BLaER1 treated with 17β-estradiol and CSF1 and Interleukin-3, amounts not matched to agents 10 nM and 100 nM (cell line): ENCODE results near the gene GABBR2.

Source experiments
- H3K27ac ChIP-seq, 11 experiments: shearing (Covaris generic); formaldehyde crosslinking; 2 replicates each; pipeline ENCODE4 v1.8.1; 2022
- H3K27me3 ChIP-seq, 11 experiments: shearing (Covaris generic); formaldehyde crosslinking; 2 replicates each; pipeline ENCODE4 v1.8.1; 2022
- H3K36me3 ChIP-seq, 11 experiments: shearing (Covaris generic); formaldehyde crosslinking; 2 replicates each; pipeline ENCODE4 v1.8.1; 2022
- H3K4me1 ChIP-seq, 10 experiments: shearing (Covaris generic); formaldehyde crosslinking; 2 replicates each; pipeline ENCODE4 v1.8.1; 2022
- H3K4me2 ChIP-seq, 11 experiments: shearing (Covaris generic); formaldehyde crosslinking; 2 replicates each; pipeline ENCODE4 v1.8.1; 2022
- H3K4me3 ChIP-seq, 10 experiments: shearing (Covaris generic); formaldehyde crosslinking; 2 replicates each; pipeline ENCODE4 v1.8.1; 2022
- H3K9ac ChIP-seq, 11 experiments: shearing (Covaris generic); formaldehyde crosslinking; 2 replicates each; pipeline ENCODE4 v1.8.1; 2022
- H3K9me3 ChIP-seq, 11 experiments: shearing (Covaris generic); formaldehyde crosslinking; replicated peaks in 1 of 11; 2 replicates each; pipeline ENCODE4 v1.8.1; 2022
- H4K20me1 ChIP-seq, 11 experiments: shearing (Covaris generic); formaldehyde crosslinking; 2 replicates each; pipeline ENCODE4 v1.8.1; 2022
- Cebpa-rat ChIP-seq, 11 experiments: shearing (Covaris generic); IDR thresholded peaks; 2 replicates each; pipeline ENCODE4 v1.8.1; 2022

Gene GABBR2

DNA sequence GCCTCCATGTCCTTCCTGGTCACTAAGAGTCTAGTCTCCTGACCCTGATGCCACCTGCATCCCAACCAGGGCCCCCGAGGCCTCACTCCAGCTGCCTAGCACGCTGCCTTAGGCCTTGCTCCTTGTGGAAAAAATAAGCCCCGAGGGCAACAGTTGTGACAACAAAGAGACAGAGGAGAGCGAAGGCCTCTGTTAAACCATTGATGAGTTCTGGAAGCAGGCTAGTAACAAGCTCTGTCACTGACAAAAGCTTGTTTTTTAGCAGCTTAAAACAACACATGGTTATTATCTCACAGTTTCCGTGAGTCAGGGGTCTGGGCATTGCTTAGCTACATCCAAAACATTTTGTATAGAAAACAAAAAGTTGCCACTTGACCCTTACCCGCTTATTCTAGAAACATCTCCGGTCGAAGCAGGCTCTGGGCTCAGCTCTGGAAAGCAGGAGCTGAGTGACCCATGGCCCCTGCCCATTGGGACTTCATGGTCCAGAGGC, 405.1 kb downstream of the GABBR2 start:
- H3K4me2 ChIP-seq, result no peak overlapping the region
- H3K9ac ChIP-seq, result no peak overlapping the region
- H3K36me3 ChIP-seq, result no peaks in the 10 kb centered on the region
- no peaks in the 10 kb centered on the region for H3K4me1 ChIP-seq
- H4K20me1 ChIP-seq, result no peaks in the 10 kb centered on the region
- TF ChIP-seq Cebpa-rat (IDR thresholded peaks at IDR 0.05), result no peak
- no peak overlapping the region for H3K27ac ChIP-seq
- H3K4me3 ChIP-seq, result no peak overlapping the region
- no peaks in the 10 kb centered on the region for H3K9me3 ChIP-seq
- H3K27me3 ChIP-seq, result no peaks in the 10 kb centered on the region

DNA sequence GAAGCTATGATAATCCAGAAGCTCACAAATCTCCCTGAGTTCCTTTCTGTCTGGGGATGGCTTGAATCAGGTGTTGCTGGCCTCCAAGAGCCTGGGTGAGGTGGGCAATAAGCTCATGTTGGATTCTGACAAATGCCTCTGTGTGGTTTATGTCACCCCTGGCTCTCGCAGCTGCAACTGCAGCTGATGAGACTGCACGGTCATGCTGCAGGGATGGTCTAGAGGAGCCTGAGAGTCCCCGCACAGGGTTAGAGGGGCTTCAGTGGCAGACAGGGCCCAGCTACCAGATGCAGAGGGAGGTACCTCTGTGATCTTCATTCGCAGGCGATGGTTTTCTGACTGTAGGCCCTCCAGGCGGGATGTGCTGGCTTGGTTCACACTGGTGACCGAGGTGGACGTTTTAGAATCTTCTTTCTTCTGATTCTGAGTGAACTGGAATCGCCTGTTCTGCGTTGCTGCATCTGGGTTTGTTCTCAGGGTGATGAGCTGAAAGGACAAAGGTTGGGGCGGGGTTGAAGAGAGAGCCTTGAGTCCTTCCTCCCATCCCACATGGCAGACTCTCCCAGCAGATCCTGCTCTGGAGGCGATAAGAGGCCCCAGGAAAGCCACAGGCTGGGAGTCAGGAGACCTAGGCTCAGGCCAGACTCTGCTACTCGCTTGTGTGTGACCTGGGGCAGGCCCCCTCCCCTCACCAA, 405.6 kb downstream of the GABBR2 start:
- Histone ChIP-seq H4K20me1 (no peaks in the 10 kb centered on the region), H3K9ac (no peak overlapping the region), H3K4me1 (no peaks in the 10 kb centered on the region), H3K4me3 (no peak overlapping the region), H3K4me2 (no peak overlapping the region), H3K27me3 (no peaks in the 10 kb centered on the region), H3K27ac (no peak overlapping the region), H3K36me3 (no peaks in the 10 kb centered on the region), H3K9me3 (no peaks in the 10 kb centered on the region)
- TF ChIP-seq Cebpa-rat (IDR thresholded peaks at IDR 0.05), result no peak

DNA sequence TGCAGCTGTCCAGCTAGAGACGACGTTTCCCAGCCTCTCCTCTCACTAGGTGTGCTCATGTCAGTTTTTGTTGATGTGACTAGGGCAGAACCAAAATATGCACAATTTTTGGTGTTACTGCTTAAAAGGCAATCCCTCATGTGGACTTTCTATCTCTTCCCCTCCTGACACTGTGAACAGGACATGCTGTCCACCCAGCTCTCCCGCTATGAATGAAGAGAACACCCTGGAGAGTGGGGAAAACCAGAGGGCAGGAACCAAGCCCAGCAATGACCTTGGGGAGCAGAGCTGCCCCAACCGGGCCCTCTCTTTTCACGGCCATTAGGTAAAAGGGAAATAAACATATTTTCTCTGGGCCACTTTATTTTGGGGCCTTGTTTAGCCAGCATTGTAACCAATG, 406.6 kb downstream of the GABBR2 start:
- Histone ChIP-seq H3K4me2 (no peak overlapping the region), H3K9ac (no peak overlapping the region), H3K9me3 (no peaks in the 10 kb centered on the region), H3K4me1 (no peaks in the 10 kb centered on the region), H3K36me3 (no peaks in the 10 kb centered on the region), H4K20me1 (no peaks in the 10 kb centered on the region), H3K4me3 (no peak overlapping the region), H3K27me3 (no peaks in the 10 kb centered on the region), H3K27ac (no peak overlapping the region)
- TF ChIP-seq Cebpa-rat (IDR thresholded peaks at IDR 0.05), result no peak

DNA sequence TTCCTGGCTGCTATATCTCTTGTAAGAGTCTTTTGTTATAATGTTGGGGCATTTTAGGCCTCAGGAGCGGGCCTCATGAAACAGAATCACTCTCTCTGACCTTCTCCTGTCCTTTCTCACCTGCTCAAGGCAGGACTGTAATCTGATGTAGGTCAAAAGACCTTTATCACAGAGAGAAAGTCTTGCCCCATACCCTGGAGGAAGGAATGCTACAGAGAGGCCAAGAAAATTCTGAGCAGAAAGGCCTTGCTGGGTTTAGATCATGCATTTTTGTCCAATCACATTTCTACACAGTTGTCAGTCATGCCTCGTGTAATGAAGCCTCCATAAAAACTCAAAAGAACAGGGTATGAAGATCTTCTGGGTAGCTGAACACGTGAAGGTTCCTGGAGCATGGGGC, 408.1 kb downstream of the GABBR2 start:
- no peaks in the 10 kb centered on the region for H3K27me3 ChIP-seq

DNA sequence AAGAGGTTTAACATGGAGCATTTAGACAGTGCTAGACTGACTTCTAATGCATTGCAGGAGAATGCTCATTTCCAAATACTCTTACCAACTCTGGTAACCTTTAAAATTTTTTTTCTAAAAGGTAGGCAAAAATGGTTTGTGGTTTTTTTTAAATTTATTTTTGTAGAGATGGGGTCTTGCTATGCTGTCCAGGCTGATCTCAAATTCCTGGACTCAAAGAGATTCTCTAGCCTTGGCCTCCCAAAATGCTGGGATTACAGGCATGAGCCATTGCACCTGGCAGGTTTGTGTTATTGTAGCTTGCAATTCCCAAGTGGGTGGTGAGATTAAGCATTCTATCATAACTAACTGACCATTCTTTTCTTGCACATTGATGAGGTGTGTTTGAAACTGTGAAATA, 410.3 kb downstream of the GABBR2 start:
- H3K27me3 ChIP-seq, result no peaks in the 10 kb centered on the region
- H3K27ac ChIP-seq, result no peak overlapping the region
- H3K9me3 ChIP-seq, result no peaks in the 10 kb centered on the region
- no peaks in the 10 kb centered on the region for H3K36me3 ChIP-seq
- H3K4me2 ChIP-seq, result no peak overlapping the region
- H3K4me1 ChIP-seq, result no peaks in the 10 kb centered on the region
- no peak overlapping the region for H3K9ac ChIP-seq
- no peak overlapping the region for H3K4me3 ChIP-seq
- no peak for TF ChIP-seq Cebpa-rat (IDR thresholded peaks at IDR 0.05)
- H4K20me1 ChIP-seq, result no peaks in the 10 kb centered on the region

More for the DNA sequence above, 408.1 kb downstream of the GABBR2 start:
- Histone ChIP-seq H3K36me3 (no peaks in the 10 kb centered on the region), H3K4me2 (no peak overlapping the region), H3K9ac (no peak overlapping the region), H3K4me3 (no peak overlapping the region), H3K9me3 (no peaks in the 10 kb centered on the region), H3K27ac (no peak overlapping the region), H4K20me1 (no peaks in the 10 kb centered on the region), H3K4me1 (no peaks in the 10 kb centered on the region)
- TF ChIP-seq Cebpa-rat (IDR thresholded peaks at IDR 0.05), result no peak

DNA sequence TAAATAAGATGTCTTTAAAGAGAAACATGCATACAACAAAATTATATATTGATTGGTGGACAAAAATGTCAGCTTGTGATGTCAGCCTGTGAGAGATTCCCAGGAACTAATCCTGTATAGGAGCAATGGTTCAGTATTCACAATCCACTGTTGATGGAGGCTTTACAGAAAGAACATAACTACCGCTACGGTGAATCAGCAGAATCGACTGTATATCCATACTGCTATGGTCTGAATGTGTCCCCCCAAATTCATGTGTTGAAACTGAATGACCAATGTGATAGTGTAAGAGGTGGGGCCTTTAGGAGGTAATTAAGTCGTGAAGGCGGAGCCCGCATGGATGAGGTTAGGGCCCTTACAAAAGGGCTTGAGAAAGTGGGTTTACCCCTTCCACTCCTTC, 412.9 kb downstream of the GABBR2 start:
- Histone ChIP-seq H3K4me2 (no peak overlapping the region), H3K27me3 (no peaks in the 10 kb centered on the region), H4K20me1 (no peaks in the 10 kb centered on the region), H3K9me3 (no peaks in the 10 kb centered on the region), H3K4me3 (no peak overlapping the region), H3K9ac (no peak overlapping the region), H3K4me1 (no peaks in the 10 kb centered on the region), H3K27ac (no peak overlapping the region), H3K36me3 (no peaks in the 10 kb centered on the region)
- no peak for TF ChIP-seq Cebpa-rat (IDR thresholded peaks at IDR 0.05)

DNA sequence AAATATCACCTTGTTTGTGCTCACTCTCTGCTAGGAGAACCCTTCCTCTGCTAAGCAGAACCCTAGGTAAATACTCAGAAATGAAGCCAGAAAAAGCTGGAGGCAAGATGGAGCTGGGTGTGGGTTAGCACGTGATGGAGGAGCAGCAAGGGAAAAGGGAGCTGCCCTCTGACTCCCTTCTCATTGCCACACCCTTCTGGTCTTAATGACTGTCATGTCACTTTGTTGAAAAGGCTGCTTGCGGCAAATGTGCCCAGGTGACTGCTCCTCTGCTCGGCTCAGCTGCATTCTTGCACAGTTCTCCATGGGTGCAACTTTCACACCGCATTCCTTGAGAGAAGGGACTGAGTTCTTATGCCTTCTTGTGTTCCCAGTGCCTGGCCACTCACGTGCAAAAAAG, 416.9 kb downstream of the GABBR2 start:
- Histone ChIP-seq H3K4me3 (no peak overlapping the region), H3K27me3 (no peaks in the 10 kb centered on the region; a peak in 1 of 22 replicates), H4K20me1 (no peaks in the 10 kb centered on the region), H3K36me3 (no peaks in the 10 kb centered on the region), H3K4me2 (no peak overlapping the region), H3K9ac (no peak overlapping the region), H3K27ac (no peak overlapping the region), H3K4me1 (no peaks in the 10 kb centered on the region), H3K9me3 (no peaks in the 10 kb centered on the region)
- TF ChIP-seq Cebpa-rat (IDR thresholded peaks at IDR 0.05), result no peak

DNA sequence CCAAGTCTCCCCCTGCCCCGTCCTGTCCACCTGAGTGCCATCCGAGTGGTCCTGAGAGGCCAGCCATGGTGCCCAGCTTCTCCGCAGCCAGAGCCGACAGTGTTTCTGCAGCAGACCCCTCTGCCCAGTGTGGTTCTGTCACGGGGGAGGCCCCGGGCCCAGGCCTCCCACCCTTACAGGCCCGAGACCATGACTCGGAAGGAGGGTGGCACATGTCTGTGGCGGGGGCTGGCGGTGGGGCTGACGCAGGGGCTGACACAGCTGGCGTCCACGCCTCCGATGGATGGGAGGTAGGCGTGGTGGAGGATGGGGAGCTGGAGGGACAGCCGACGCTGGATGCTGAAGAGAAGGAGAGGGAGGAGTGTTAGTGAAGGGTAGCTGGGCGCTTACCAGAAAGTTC, 418.3 kb downstream of the GABBR2 start:
- no peak overlapping the region for H3K27ac ChIP-seq
- TF ChIP-seq Cebpa-rat (IDR thresholded peaks at IDR 0.05), result no peak
- no peaks in the 10 kb centered on the region; a peak in 1 of 22 replicates for H3K27me3 ChIP-seq
- no peaks in the 10 kb centered on the region for H3K36me3 ChIP-seq
- no peaks in the 10 kb centered on the region for H3K4me1 ChIP-seq
- no peak overlapping the region for H3K4me2 ChIP-seq
- H3K9ac ChIP-seq, result no peak overlapping the region
- no peaks in the 10 kb centered on the region for H3K9me3 ChIP-seq
- no peaks in the 10 kb centered on the region for H4K20me1 ChIP-seq
- no peak overlapping the region for H3K4me3 ChIP-seq

DNA sequence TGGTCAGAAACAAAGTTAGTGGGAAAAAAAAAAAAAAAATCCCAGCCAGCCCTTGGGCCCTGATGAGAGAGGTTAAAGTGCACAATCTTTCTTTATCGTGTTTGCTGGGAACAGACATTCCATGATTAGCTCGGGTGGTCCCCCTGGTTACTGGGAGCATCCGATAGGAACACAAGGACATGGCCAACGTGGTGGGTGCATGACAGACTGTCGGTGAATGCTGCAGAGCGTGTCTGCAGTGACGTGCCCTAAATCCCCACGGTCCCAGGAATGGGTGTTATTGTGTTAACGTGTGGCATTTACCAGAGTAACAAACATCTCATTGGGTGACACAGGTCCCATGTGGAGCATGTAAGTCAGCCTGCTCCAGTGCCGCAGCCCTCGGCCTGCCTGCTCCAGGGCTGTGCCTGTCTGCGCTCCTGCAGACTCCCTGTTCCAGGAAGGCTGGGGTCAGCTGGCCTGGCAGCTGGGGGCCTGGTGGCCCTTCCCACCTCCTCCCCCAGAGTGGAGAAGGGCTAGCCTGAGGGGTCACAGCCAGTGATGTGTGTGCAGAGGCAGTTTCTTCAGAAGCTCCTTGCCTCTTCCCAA, 419.0 kb downstream of the GABBR2 start:
- no peak overlapping the region for H3K27ac ChIP-seq
- H3K4me2 ChIP-seq, result no peak overlapping the region
- H4K20me1 ChIP-seq, result no peaks in the 10 kb centered on the region
- H3K36me3 ChIP-seq, result no peaks in the 10 kb centered on the region
- no peak for TF ChIP-seq Cebpa-rat (IDR thresholded peaks at IDR 0.05)
- no peak overlapping the region for H3K4me3 ChIP-seq
- no peaks in the 10 kb centered on the region for H3K9me3 ChIP-seq
- no peaks in the 10 kb centered on the region for H3K4me1 ChIP-seq
- H3K27me3 ChIP-seq, result no peaks in the 10 kb centered on the region; a peak in 1 of 22 replicates
- H3K9ac ChIP-seq, result no peak overlapping the region

DNA sequence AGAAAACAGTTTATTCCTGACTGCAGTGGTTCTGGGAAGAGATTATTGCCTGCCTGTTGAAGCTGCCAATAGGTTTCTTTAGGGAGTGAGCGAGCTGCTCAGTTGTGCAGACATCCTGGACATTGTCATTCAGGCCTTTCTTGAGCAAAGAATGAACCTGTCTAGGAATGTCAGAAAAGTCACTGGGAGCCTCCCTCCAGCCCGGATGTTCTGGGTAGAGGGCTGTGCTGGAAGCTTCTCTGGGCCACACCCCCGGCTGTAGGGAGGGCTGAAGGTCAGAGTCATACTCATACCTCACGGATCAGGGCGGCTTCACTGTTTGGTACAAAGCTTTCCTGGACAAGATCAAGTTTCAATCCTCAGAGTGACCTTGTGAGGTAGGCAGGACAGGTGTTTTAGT, 419.9 kb downstream of the GABBR2 start:
- Histone ChIP-seq H3K4me3 (no peak overlapping the region), H3K27ac (no peak overlapping the region), H3K4me2 (no peak overlapping the region), H3K4me1 (no peaks in the 10 kb centered on the region), H3K9ac (no peak overlapping the region), H4K20me1 (no peaks in the 10 kb centered on the region), H3K27me3 (no peaks in the 10 kb centered on the region; a peak in 1 of 22 replicates), H3K36me3 (no peaks in the 10 kb centered on the region), H3K9me3 (no peaks in the 10 kb centered on the region)
- no peak for TF ChIP-seq Cebpa-rat (IDR thresholded peaks at IDR 0.05)
